Ecto neural progenitor cell (in vitro differentiated cells): ENCODE data around the gene PLXDC2.
A peak's percentile ranks its signal among the peaks of the same experiment; 100 is the strongest.

Source experiments
- DNase-seq: peaks from one replicate; pipeline ENCODE4 v3.0.0-alpha.2; 2018; ENCODE audit warnings: low spot score

Gene PLXDC2

GRCh38 chr10:20276127-20276979 is 460.1 kb downstream of the PLXDC2 start:
- peak; percentile 48 for DNase-seq

- DNase-seq: no peak
Observed at GRCh38 chr10:20277820-20278219, 461.6 kb downstream of the PLXDC2 start.

GRCh38 chr10:20281579-20281978 is 465.3 kb downstream of the PLXDC2 start:
- DNase-seq: no peak

GRCh38 chr10:20287586-20287985 is 471.4 kb downstream of the PLXDC2 start:
- DNase-seq: no peak

- DNase-seq: no peak
Observed at GRCh38 chr10:20288060-20288459, 471.8 kb downstream of the PLXDC2 start.

- DNase-seq: no peak
Observed at GRCh38 chr10:20289070-20289828, 473.0 kb downstream of the PLXDC2 start.

GRCh38 chr10:20298417-20298816 is 482.2 kb downstream of the PLXDC2 start:
- DNase-seq: no peak

GRCh38 chr10:20299034-20299736 is 483.0 kb downstream of the PLXDC2 start:
- no peak for DNase-seq

- no peak for DNase-seq
Observed at GRCh38 chr10:20300735-20301134, 484.5 kb downstream of the PLXDC2 start.

- no peak for DNase-seq
Observed at GRCh38 chr10:20302033-20302432, 485.8 kb downstream of the PLXDC2 start.

GRCh38 chr10:20303453-20304152 is 487.4 kb downstream of the PLXDC2 start:
- DNase-seq: no peak

- DNase-seq: no peak
Observed at GRCh38 chr10:20313665-20314064, 497.4 kb downstream of the PLXDC2 start.

- no peak for DNase-seq
Observed at GRCh38 chr10:20314431-20314830, 498.2 kb downstream of the PLXDC2 start.

- no peak for DNase-seq
Observed at GRCh38 chr10:20327954-20328353, 511.7 kb downstream of the PLXDC2 start.

- DNase-seq: no peak
Observed at GRCh38 chr10:20330246-20330645, 514.0 kb downstream of the PLXDC2 start.

- DNase-seq: no peak
Observed at GRCh38 chr10:20334559-20334958, 518.3 kb downstream of the PLXDC2 start.
